H1 (cell line): ENCODE data around the gene FTL. TPM values are rescaled to one million over a fixed set of nuclear protein-coding genes. Genes with fewer than 3 reads are reported as not detected.
"Not testable (repeated sequence)": the region's sequence is repeated elsewhere in the genome, so short reads cannot be mapped to it uniquely, and the experiment has no call there.

ENCODE experiments used
- CTCF ChIA-PET: fragments of 300-600 bp; sonication (Branson Sonifier 250); formaldehyde crosslinking; loops from one replicate; lab custom pipeline; 2021; ENCODE audit not compliant: partially characterized antibody; lab: Charles Lee
- POLR2A ChIA-PET: fragments of 300-600 bp; sonication (Branson Sonifier 250); formaldehyde crosslinking; loops from one replicate; lab custom pipeline; 2021; ENCODE audit warnings: inconsistent platforms; ENCODE audit not compliant: partially characterized antibody; lab: Charles Lee
- DNase-seq, 2 experiments: peaks; one replicate each; pipeline versions ENCODE4 v3.0.0 to v3.0.0-alpha.2; 2010 to 2022; ENCODE audit warnings: low spot score in 2 of 2, low read depth in 1 of 2, mixed read lengths in 1 of 2
- FAIRE-seq: peaks from 2 replicates; lab custom pipeline; 2011; peaks lifted over from hg19 to GRCh38; lab: Jason Lieb, UNC
- H2AFZ ChIP-seq: 2 replicates; pipeline ENCODE4 v1.8.1; 2012; ENCODE audit warnings: low read length, inconsistent platforms
- H2AK5ac ChIP-seq: 2 replicates; pipeline ENCODE4 v1.6.1; 2013; ENCODE audit warnings: low read depth, low read length
- H2BK120ac ChIP-seq: replicated peaks from 2 replicates; pipeline ENCODE3; 2013; ENCODE audit warnings: low read depth, low read length, inconsistent platforms
- H2BK12ac ChIP-seq: 2 replicates; pipeline ENCODE4 v1.6.1; 2013; ENCODE audit warnings: low read depth, low read length
- H2BK15ac ChIP-seq: 2 replicates; pipeline ENCODE4 v1.6.1; 2013; ENCODE audit warnings: low read length
- H2BK20ac ChIP-seq: 2 replicates; pipeline ENCODE4 v1.6.1; 2013; ENCODE audit warnings: low read length
- H2BK5ac ChIP-seq: 2 replicates; pipeline ENCODE4 v1.6.1; 2013; ENCODE audit warnings: low read depth, low read length
- H3K14ac ChIP-seq: 2 replicates; pipeline ENCODE4 v1.6.1; 2013; ENCODE audit warnings: inconsistent platforms; ENCODE audit not compliant: insufficient read length
- H3K18ac ChIP-seq: 2 replicates; pipeline ENCODE4 v1.6.1; 2013; ENCODE audit warnings: low read length; ENCODE audit errors: extremely low read depth
- H3K23ac ChIP-seq: 2 replicates; pipeline ENCODE4 v1.6.1; 2013; ENCODE audit warnings: inconsistent platforms; ENCODE audit not compliant: insufficient read length
- H3K23me2 ChIP-seq: 2 replicates; pipeline ENCODE4 v1.6.1; 2013; ENCODE audit warnings: low read depth, low read length
- H3K27ac ChIP-seq: 2 replicates; pipeline ENCODE4 v1.6.1; 2011; ENCODE audit warnings: low read depth, low read length, inconsistent platforms
- H3K27me3 ChIP-seq, 4 experiments: replicated peaks in 1 of 4; 1 replicate in 1 of 4; 2 replicates in 3 of 4; pipeline versions ENCODE4 v1.6.1 to v1.8.1; 2011 to 2013; ENCODE audit warnings: low read length in 3 of 4, mild to moderate bottlenecking in 3 of 4, inconsistent platforms in 2 of 4, mixed read lengths in 2 of 4, moderate library complexity in 1 of 4; ENCODE audit not compliant: control insufficient read depth in 3 of 4, insufficient read depth in 3 of 4; ENCODE audit errors: extremely low read depth in 1 of 4
- H3K36me3 ChIP-seq, 4 experiments: 2 replicates each; pipeline versions ENCODE4 v1.6.1 to v1.8.1; 2011 to 2013; ENCODE audit warnings: mild to moderate bottlenecking in 4 of 4, low read length in 3 of 4, moderate library complexity in 2 of 4, control low read depth in 1 of 4, inconsistent platforms in 1 of 4; ENCODE audit not compliant: insufficient read depth in 4 of 4, control insufficient read depth in 2 of 4
- H3K4ac ChIP-seq: replicated peaks from 2 replicates; pipeline ENCODE3; 2013; ENCODE audit warnings: low read length, low read depth, mixed read lengths, inconsistent platforms; ENCODE audit not compliant: insufficient read length
- H3K4me1 ChIP-seq, 4 experiments: replicated peaks in 1 of 4; 1 replicate in 1 of 4; 2 replicates in 3 of 4; pipeline versions ENCODE4 v1.6.1 to v1.8.1; 2011 to 2013; ENCODE audit warnings: low read length in 3 of 4, inconsistent platforms in 2 of 4, mixed read lengths in 1 of 4; ENCODE audit not compliant: insufficient read depth in 4 of 4, control insufficient read depth in 3 of 4
- H3K4me2 ChIP-seq, 2 experiments: 2 replicates each; pipeline versions ENCODE4 v1.6.1 to v1.8.1; 2011 to 2013; ENCODE audit warnings: low read depth in 2 of 2, low read length in 2 of 2, control low read depth in 1 of 2, inconsistent platforms in 1 of 2, mild to moderate bottlenecking in 1 of 2; ENCODE audit not compliant: insufficient read depth in 1 of 2
- H3K4me3 ChIP-seq, 4 experiments: fragments of 200-600, 300-600 bp in 1 of 4; sonication (generic), shearing (Covaris generic), sonication (Bioruptor Twin) in 1 of 4; 2 replicates each; pipeline versions ENCODE4 v1.5.1 to v1.8.1; 2011 to 2016; ENCODE audit warnings: low read length in 4 of 4, low read depth in 3 of 4, control low read depth in 2 of 4, inconsistent platforms in 2 of 4, mild to moderate bottlenecking in 2 of 4, mixed read lengths in 1 of 4, moderate library complexity in 1 of 4; ENCODE audit not compliant: insufficient read depth in 2 of 4; ENCODE audit errors: extremely low read depth in 1 of 4
- H3K56ac ChIP-seq: replicated peaks from 2 replicates; pipeline ENCODE3; 2013; ENCODE audit warnings: low read depth, mild to moderate bottlenecking, mixed read lengths, low read length, inconsistent platforms; ENCODE audit not compliant: insufficient read length
- H3K79me1 ChIP-seq: 2 replicates; pipeline ENCODE4 v1.6.1; 2013; ENCODE audit warnings: low read depth, low read length, control low read depth
- H3K79me2 ChIP-seq, 2 experiments: 2 replicates each; pipeline versions ENCODE4 v1.6.1 to v1.8.1; 2012 to 2013; ENCODE audit warnings: low read length in 2 of 2, mild to moderate bottlenecking in 2 of 2, inconsistent platforms in 1 of 2; ENCODE audit not compliant: insufficient read depth in 2 of 2, control insufficient read depth in 1 of 2
- H3K9ac ChIP-seq, 4 experiments: replicated peaks in 1 of 4; 1 replicate in 1 of 4; 2 replicates in 3 of 4; pipeline versions ENCODE4 v1.6.1 to v1.8.1; 2011 to 2013; ENCODE audit warnings: low read depth in 3 of 4, low read length in 3 of 4, control low read depth in 2 of 4, mild to moderate bottlenecking in 2 of 4, moderate library complexity in 2 of 4, inconsistent platforms in 1 of 4; ENCODE audit errors: extremely low read depth in 1 of 4
- H3K9me3 ChIP-seq, 2 experiments: 2 replicates each; pipeline versions ENCODE4 v1.6.1 to v1.8.1; 2012 to 2013; ENCODE audit warnings: mild to moderate bottlenecking in 2 of 2, moderate library complexity in 2 of 2, control low read depth in 1 of 2, inconsistent platforms in 1 of 2, low read depth in 1 of 2, low read length in 1 of 2, mixed read lengths in 1 of 2; ENCODE audit not compliant: insufficient read depth in 2 of 2
- H4K20me1 ChIP-seq, 2 experiments: replicated peaks in 1 of 2; 2 replicates each; pipeline versions ENCODE3 to v1.8.1; 2011 to 2013; ENCODE audit warnings: inconsistent platforms in 2 of 2, low read length in 2 of 2, mild to moderate bottlenecking in 1 of 2; ENCODE audit not compliant: insufficient read depth in 2 of 2, control insufficient read depth in 1 of 2
- H4K5ac ChIP-seq: 2 replicates; pipeline ENCODE4 v1.6.1; 2013; ENCODE audit warnings: low read length, low read depth, mixed read lengths, inconsistent platforms; ENCODE audit not compliant: insufficient read length
- H4K8ac ChIP-seq: 2 replicates; pipeline ENCODE4 v1.8.0; 2013; ENCODE audit warnings: mild to moderate bottlenecking, moderate library complexity, low read length, inconsistent platforms; ENCODE audit not compliant: insufficient read depth; ENCODE audit errors: extremely low read depth
- H4K91ac ChIP-seq: replicated peaks from 2 replicates; pipeline ENCODE3; 2013; ENCODE audit warnings: low read length, mixed read lengths, inconsistent platforms; ENCODE audit not compliant: insufficient read length
- WGBS, 2 experiments: shearing (Covaris generic) in 1 of 2; methylation state at CpG; one replicate each; pipeline versions ENCODE4 v1.1.6 to v1.1.7; 2013 to 2015; ENCODE audit warnings: low lambda C conversion rate in 2 of 2, mixed read lengths in 2 of 2, inconsistent platforms in 1 of 2, low coverage in 1 of 2, missing lambda C conversion rate in 1 of 2; ENCODE audit not compliant: insufficient replicate concordance in 2 of 2, insufficient coverage in 1 of 2, insufficient read length in 1 of 2; ENCODE audit errors: extremely low coverage in 1 of 2, missing lambda C conversion rate in 1 of 2; 5-methylcytosine and 5-hydroxymethylcytosine counted together
- polyA plus RNA-seq, 7 experiments: library from polyadenylated mRNA; depleted of rRNA in 3 of 7; stranded (reverse) in 5 of 7; unstranded in 2 of 7; fragments of >200 nt in 5 of 7; fragments of 200-250 nt in 2 of 7; gene quantifications; 1 replicate in 5 of 7; 2 replicates in 1 of 7; 4 replicates in 1 of 7; pipeline versions ENCODE4 v1.2.1 to v1.2.3, GENCODE V29; 2011 to 2013; ENCODE audit warnings: missing spikeins in 2 of 7, mixed read lengths in 2 of 7
- total RNA-seq: library from RNA; stranded (reverse); fragmentation: NEBNext Ultra II Directional; extraction: Animal tissue kit (Norgen Biotek cat#: 25700); gene quantifications from 2 replicates; pipeline ENCODE4 v1.2.1, GENCODE V29; 2021

Gene FTL
- total and polyA plus RNA-seq, 2 of the 8 experiments (the other 6 are each of a cell fraction or from before 2014, with no cell fraction given), result 1,751 to 2,427 TPM

DNA sequence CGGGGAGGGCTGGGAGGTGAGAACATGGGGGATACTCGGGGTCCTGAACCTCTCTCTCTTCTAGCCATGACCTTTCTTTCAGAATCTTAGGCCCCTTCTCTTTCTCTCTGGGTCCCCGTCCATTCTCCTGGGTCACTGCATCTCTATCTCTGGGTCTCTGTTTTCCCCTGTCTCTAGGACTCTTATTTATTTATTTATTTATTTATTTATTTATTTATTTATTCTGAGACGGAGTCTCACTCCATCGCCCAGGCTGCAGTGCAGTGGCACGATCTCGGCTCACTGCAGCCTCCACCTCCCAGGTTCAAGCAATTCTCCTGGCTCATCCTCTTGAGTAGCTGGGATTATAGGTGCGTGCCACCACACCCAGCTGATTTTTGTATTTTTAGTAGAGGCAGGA is 45.8 kb upstream of the FTL start:
- WGBS, 2 experiments, result 92% methylated on average over 7 of the region's 8 CpGs; no CpG with 5 or more reads in 1 of the 2 experiments
- not testable (repeated sequence) for FAIRE-seq
- H3K36me3 ChIP-seq, result peaks cover 2 to 46% (median 15%) of the 10 kb centered on the region in 4 experiments; a peak in 7 of 8 replicates

More for the DNA sequence above, 45.8 kb upstream of the FTL start:
- H3K23me2 ChIP-seq, H2AFZ ChIP-seq, H3K14ac ChIP-seq, H3K4me3 ChIP-seq, H3K18ac ChIP-seq, H2AK5ac ChIP-seq, H3K4me1 ChIP-seq, H3K23ac ChIP-seq, H3K27me3 ChIP-seq, H4K8ac ChIP-seq, H4K5ac ChIP-seq, H3K79me2 ChIP-seq, H4K91ac ChIP-seq, H3K79me1 ChIP-seq, H2BK12ac ChIP-seq, DNase-seq, H3K4me2 ChIP-seq, H3K9me3 ChIP-seq, H3K56ac ChIP-seq, H3K27ac ChIP-seq, H2BK20ac ChIP-seq, H4K20me1 ChIP-seq, H2BK120ac ChIP-seq, H3K4ac ChIP-seq, H3K9ac ChIP-seq, H2BK15ac ChIP-seq: not testable (repeated sequence)
- 0 out of 2 replicates have a peak overlapping the region, but pooled peaks have one; percentile 30 for H2BK5ac ChIP-seq
- ChIA-PET POLR2A (interaction anchor here (0.8 to 2.3 kb wide), 9 partner anchors 13 to 52 kb away, joined by 3 to 16 read pairs (median 3); partner anchors contain the start of genes DHDH, FTL, NUCB1 and PPP1R15A), CTCF (interaction anchor here (0.7 to 1.6 kb wide), 8 partner anchors 12 to 77 kb away, joined by 3 to 7 read pairs (median 3); partner anchors contain the start of genes DHDH and RUVBL2)
